Caco-2 (cell line): ENCODE data around the gene SEC11C. TPM values are rescaled to one million over a fixed set of nuclear protein-coding genes. Genes with fewer than 3 reads are reported as not detected.

Experiments used
- BruUV-seq: library from RNA; stranded (reverse); fragments of 400-500 nt; replicated peaks from 2 replicates; lab custom pipeline; 2021; lab: Mats Ljungman, UMichigan
- CTCF ChIA-PET: fragments of 300-600 bp; sonication (Branson Sonifier 250); formaldehyde crosslinking; loops from one replicate; lab custom pipeline; 2022; ENCODE audit warnings: antibody characterized with exemption; lab: Charles Lee
- POLR2A ChIA-PET: fragments of 300-600 bp; sonication (Branson Sonifier 250); formaldehyde crosslinking; loops from one replicate; lab custom pipeline; 2022; ENCODE audit warnings: antibody characterized with exemption; lab: Charles Lee
- DNase-seq, 2 experiments: peaks; one replicate each; pipeline versions ENCODE4 v3.0.0 to v3.0.0-alpha.2; 2020 to 2022
- H3K27me3 ChIP-seq: replicated peaks from 2 replicates; pipeline ENCODE4 v1.6.0; 2011; ENCODE audit warnings: low read length; ENCODE audit not compliant: control insufficient read depth, insufficient read depth
- H3K36me3 ChIP-seq: 2 replicates; pipeline ENCODE4 v1.5.1; 2011; ENCODE audit warnings: low read length; ENCODE audit not compliant: control insufficient read depth, insufficient read depth
- H3K4me1 ChIP-seq: fragments of 250-450 bp; sonication (Bioruptor Pico); 2 replicates; pipeline ENCODE4 v1.5.1; 2020; ENCODE audit warnings: mild to moderate bottlenecking
- H3K4me3 ChIP-seq: 2 replicates; pipeline ENCODE4 v1.5.1; 2011; ENCODE audit warnings: low read depth, mild to moderate bottlenecking, control low read depth, low read length
- H3K9me3 ChIP-seq: fragments of 250-450 bp; sonication (Bioruptor Pico); 2 replicates; pipeline ENCODE4 v1.5.1; 2020; ENCODE audit warnings: mild to moderate bottlenecking, moderate library complexity
- H3K27ac Mint-ChIP-seq: one replicate; pipeline ENCODE4 v1.8.0; 2022; ENCODE audit warnings: mixed read lengths; ENCODE audit not compliant: unreplicated experiment
- H3K27me3 Mint-ChIP-seq: one replicate; pipeline ENCODE4 v1.8.0; 2022; ENCODE audit warnings: mixed read lengths; ENCODE audit not compliant: insufficient read depth, unreplicated experiment
- H3K36me3 Mint-ChIP-seq: one replicate; pipeline ENCODE4 v1.8.0; 2022; ENCODE audit warnings: mild to moderate bottlenecking, mixed read lengths; ENCODE audit not compliant: insufficient read depth, unreplicated experiment
- H3K4me1 Mint-ChIP-seq: one replicate; pipeline ENCODE4 v1.8.0; 2022; ENCODE audit warnings: low read depth, mixed read lengths; ENCODE audit not compliant: unreplicated experiment
- H3K4me3 Mint-ChIP-seq: one replicate; pipeline ENCODE4 v1.8.0; 2022; ENCODE audit warnings: mild to moderate bottlenecking, moderate library complexity, mixed read lengths; ENCODE audit not compliant: unreplicated experiment
- H3K9me3 Mint-ChIP-seq: one replicate; pipeline ENCODE4 v1.8.0; 2022; ENCODE audit warnings: mixed read lengths; ENCODE audit not compliant: unreplicated experiment
- intact Hi-C: fragments of 100-400 bp; cut with micrococcal nuclease; formaldehyde crosslinking; loops from one replicate; pipeline ENCODE4 v1.10.0; 2022; ENCODE audit not compliant: unreplicated experiment
- total RNA-seq: library from RNA; stranded (reverse); gene quantifications from 2 replicates; pipeline ENCODE4 v1.2.3, GENCODE V29; 2022
- TF ChIP-seq, protein P1 (sequence below), 2 experiments: fragments of 200-600 bp in 1 of 2; IDR thresholded peaks; 1 replicate in 1 of 2; 2 replicates in 1 of 2; pipeline versions ENCODE4 v1.5.1 to v1.8.0; 2011 to 2022; ENCODE audit warnings: antibody characterized with exemption in 1 of 2, control low read depth in 1 of 2, inconsistent platforms in 1 of 2, low read depth in 1 of 2, low read length in 1 of 2, mild to moderate bottlenecking in 1 of 2, moderate library complexity in 1 of 2; ENCODE audit not compliant: insufficient read depth in 1 of 2, severe bottlenecking in 1 of 2, unreplicated experiment in 1 of 2

SEC11C gene
- total RNA-seq, 1 experiment from 2014 or later, result 36.1 TPM

DNA sequence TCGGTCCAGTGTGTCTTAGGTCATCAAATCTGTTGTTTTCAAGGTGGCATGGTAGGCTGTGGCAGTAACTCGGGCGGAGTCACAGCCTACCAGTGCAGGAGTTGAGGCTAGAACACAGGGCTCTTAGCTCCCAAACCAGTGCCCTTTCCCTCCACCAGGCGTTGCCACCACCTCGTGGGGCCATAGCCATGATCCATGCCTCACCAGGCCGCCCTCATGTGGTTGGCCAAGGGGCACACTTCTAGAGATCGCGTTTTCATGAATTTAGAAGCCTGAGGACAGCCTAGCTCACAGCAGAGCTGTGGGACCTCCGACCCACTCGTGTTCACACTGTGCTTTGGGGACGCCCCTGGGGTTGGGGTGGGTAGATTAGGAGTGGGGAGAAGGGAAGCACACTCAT lies 10.6 kb downstream of the SEC11C start:
- H3K36me3 ChIP-seq, result no peaks in the 10 kb centered on the region
- DNase-seq, result no peak
- CTCF ChIA-PET, result no interaction called here
- Mint-ChIP-seq H3K9me3 (no peaks in the 10 kb centered on the region), H3K27me3 (no peaks in the 10 kb centered on the region), H3K4me3 (no peak overlapping the region), H3K4me1 (no peaks in the 10 kb centered on the region), H3K27ac (no peak overlapping the region), H3K36me3 (peaks cover 8% of the 10 kb centered on the region)
- H3K27me3 ChIP-seq, result no peaks in the 10 kb centered on the region
- POLR2A ChIA-PET, result no interaction called here
- BruUV-seq, result no TSS peak
- H3K9me3 ChIP-seq, result no peaks in the 10 kb centered on the region
- no peaks in the 10 kb centered on the region for H3K4me1 ChIP-seq
- intact Hi-C loops, result no loop called here
- no peak overlapping the region for H3K4me3 ChIP-seq
- TF ChIP-seq, protein P1, sequence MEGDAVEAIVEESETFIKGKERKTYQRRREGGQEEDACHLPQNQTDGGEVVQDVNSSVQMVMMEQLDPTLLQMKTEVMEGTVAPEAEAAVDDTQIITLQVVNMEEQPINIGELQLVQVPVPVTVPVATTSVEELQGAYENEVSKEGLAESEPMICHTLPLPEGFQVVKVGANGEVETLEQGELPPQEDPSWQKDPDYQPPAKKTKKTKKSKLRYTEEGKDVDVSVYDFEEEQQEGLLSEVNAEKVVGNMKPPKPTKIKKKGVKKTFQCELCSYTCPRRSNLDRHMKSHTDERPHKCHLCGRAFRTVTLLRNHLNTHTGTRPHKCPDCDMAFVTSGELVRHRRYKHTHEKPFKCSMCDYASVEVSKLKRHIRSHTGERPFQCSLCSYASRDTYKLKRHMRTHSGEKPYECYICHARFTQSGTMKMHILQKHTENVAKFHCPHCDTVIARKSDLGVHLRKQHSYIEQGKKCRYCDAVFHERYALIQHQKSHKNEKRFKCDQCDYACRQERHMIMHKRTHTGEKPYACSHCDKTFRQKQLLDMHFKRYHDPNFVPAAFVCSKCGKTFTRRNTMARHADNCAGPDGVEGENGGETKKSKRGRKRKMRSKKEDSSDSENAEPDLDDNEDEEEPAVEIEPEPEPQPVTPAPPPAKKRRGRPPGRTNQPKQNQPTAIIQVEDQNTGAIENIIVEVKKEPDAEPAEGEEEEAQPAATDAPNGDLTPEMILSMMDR (IDR thresholded peaks at IDR 0.05; ENCODE audit: insufficient read depth in 1 of 2, low read depth in 1 of 2, low read length in 1 of 2, severe bottlenecking in 1 of 2, unreplicated experiment in 1 of 2), result no peak

DNA sequence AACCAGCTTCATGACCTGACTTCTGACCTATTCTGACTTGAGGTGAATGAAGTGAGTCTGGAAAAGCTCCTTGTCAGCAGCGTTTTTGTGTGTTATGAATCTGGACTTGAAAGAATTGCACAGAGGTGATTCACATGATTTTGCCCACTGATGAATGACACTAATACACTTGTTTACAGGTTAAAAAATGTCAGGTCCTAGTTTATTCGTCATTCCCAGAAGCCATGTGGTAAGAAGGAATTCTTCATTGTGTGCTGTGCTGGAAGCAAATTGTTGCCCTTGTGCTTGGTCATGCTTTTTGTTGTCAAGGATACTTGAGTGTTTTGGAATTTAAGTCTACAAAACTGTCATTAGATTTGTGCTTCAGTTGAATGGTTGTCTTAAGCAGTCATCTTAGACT lies 15.5 kb downstream of the SEC11C start:
- no peak overlapping the region for H3K27ac Mint-ChIP-seq
- POLR2A ChIA-PET, result no interaction called here
- no peaks in the 10 kb centered on the region for H3K27me3 Mint-ChIP-seq
- intact Hi-C loops, result no loop called here
- H3K4me1 Mint-ChIP-seq, result no peaks in the 10 kb centered on the region
- H3K36me3 Mint-ChIP-seq, result peaks cover 8% of the 10 kb centered on the region
- no TSS peak for BruUV-seq
- Histone ChIP-seq H3K4me3 (no peak overlapping the region), H3K36me3 (no peaks in the 10 kb centered on the region), H3K4me1 (no peaks in the 10 kb centered on the region), H3K9me3 (no peaks in the 10 kb centered on the region), H3K27me3 (no peaks in the 10 kb centered on the region)
- no peak overlapping the region for H3K4me3 Mint-ChIP-seq
- TF ChIP-seq, protein P1 (IDR thresholded peaks at IDR 0.05; ENCODE audit: insufficient read depth in 1 of 2, low read depth in 1 of 2, low read length in 1 of 2, severe bottlenecking in 1 of 2, unreplicated experiment in 1 of 2), result no peak
- no peak for DNase-seq
- no peaks in the 10 kb centered on the region for H3K9me3 Mint-ChIP-seq
- CTCF ChIA-PET, result no interaction called here

DNA sequence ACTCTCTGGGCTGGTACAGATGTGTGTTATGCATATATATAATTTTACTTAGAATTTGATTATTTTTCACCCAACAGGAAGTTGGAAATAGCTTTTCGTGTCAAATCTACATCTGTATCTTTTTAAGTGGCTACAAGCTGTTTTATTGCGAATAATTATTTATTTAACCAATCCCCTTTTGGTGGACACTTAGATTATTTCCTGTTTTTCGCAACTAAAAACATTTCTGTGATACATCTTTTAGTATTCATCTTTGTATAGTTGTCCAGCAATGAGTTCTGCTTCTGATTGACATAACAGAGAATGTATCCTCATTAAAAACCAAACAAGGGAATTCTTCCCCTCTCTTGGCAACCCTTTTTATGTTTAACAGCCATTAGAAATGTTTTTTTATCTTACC lies 16.6 kb downstream of the SEC11C start:
- Histone ChIP-seq H3K4me3 (no peak overlapping the region), H3K36me3 (no peaks in the 10 kb centered on the region), H3K4me1 (no peaks in the 10 kb centered on the region), H3K9me3 (no peaks in the 10 kb centered on the region), H3K27me3 (no peaks in the 10 kb centered on the region)
- TF ChIP-seq, protein P1 (IDR thresholded peaks at IDR 0.05; ENCODE audit: insufficient read depth in 1 of 2, low read depth in 1 of 2, low read length in 1 of 2, severe bottlenecking in 1 of 2, unreplicated experiment in 1 of 2), result no peak
- intact Hi-C loops, result no loop called here
- DNase-seq, result no peak
- no peak overlapping the region for H3K27ac Mint-ChIP-seq
- no peak overlapping the region for H3K4me3 Mint-ChIP-seq
- no peaks in the 10 kb centered on the region for H3K27me3 Mint-ChIP-seq
- POLR2A ChIA-PET, result no interaction called here
- no peaks in the 10 kb centered on the region for H3K9me3 Mint-ChIP-seq
- CTCF ChIA-PET, result no interaction called here
- no peaks in the 10 kb centered on the region for H3K4me1 Mint-ChIP-seq
- BruUV-seq, result no TSS peak
- peaks cover 8% of the 10 kb centered on the region for H3K36me3 Mint-ChIP-seq
